GM21390 (cell line): Measurements from ENCODE around the gene NXNL1.

Source experiments
- ATAC-seq: cut with Tn5 transposase; IDR thresholded peaks from one replicate; pipeline ENCODE4 v1.9.1; 2021; ENCODE audit not compliant: unreplicated experiment

NXNL1 gene

DNA sequence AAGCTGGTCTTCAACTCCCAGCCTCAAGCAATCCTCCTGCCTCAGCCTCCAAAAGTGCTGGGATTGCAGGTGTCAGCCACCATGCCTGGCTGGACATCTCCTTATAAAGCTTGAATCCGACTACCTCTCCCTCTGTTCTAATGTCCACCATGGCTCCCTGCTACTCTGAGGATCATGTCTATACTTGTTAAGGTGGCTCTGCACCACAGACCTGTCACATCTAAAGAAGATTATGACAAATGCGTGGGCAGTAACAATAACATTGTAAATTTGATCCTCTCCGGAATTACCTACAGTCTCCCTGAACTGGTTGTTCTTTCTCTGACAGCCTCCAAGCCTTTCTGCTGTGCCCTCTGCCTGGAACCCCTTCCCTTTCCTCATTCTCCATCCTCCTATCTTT lies 1.8 kb downstream of the NXNL1 start:
- no peak for ATAC-seq

DNA sequence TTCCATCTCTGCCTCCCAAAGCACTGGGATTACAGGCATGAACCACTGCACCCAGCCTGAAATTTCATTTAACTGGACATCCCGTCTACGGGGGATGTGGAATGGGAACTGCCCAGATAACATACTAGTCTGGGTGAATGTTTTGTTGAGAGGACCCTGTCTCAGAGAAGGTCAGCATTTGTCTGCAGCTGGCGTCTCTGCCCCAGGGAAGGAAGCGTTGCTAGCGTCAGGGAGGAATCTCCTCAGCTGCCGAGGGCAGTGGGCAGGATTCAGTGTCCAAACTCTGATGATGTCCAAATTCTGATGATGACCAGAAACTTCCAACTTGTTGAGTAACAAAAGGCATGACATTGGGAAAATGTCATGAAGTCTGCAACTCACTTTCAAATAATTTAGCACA lies 3.1 kb downstream of the NXNL1 start:
- no peak for ATAC-seq

DNA sequence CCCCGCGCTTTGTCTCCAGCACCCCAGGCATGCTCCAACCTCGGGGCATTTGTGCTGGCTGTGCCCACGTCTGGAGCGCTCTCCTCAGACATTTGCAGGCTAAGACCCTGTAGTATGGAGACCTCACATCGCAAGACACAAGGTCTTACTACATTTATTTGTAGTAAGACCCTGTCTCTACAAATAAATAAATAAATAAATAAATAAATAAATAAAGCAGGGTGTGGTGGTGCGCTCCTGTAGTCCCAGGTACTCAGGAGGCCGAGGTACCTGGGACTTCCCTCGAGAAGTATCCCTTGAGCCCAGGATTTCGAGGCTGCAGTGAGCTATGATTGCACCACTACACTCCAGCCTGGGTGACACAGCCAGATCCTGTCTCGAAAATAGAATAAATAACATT lies 4.6 kb downstream of the NXNL1 start:
- ATAC-seq: no peak

- no peak for ATAC-seq
These were observed 5.2 kb downstream of the NXNL1 start for GRCh38 chr19:17455308-17456123.

DNA sequence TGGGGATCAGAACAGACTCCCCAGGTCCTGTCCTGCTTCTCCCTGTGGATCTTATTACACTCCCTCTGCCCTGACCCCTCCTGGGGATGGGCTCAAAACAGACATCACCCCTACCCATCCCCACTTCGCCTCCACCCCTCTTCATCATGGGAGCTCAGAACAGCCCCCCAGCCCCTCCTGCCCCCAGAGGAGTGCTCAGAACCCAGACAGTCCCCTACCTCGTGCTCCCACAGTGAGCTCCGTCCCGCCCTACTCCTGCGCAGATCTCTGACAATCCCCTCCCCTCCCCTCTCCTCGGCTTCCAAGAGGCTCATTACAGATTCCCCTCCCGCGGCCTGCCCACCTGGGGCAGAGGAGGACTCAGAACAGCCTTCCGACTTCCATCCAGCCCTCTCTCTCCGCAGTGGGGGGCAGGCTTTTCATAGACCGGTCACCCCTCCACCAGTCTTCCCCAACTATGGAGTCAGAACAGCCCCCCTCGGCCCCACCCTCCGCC lies 6.1 kb downstream of the NXNL1 start:
- no peak for ATAC-seq

GRCh38 chr19:17451820-17452219 lies 8.9 kb downstream of the NXNL1 start:
- ATAC-seq: no peak

GRCh38 chr19:17450264-17451075 lies 10.3 kb downstream of the NXNL1 start:
- no peak for ATAC-seq

GRCh38 chr19:17448131-17448967 lies 12.4 kb downstream of the NXNL1 start, which contains the start of gene TMEM221:
TSS of gene TMEM221 (minus strand) at chr19:17448668. CDS start at chr19:17448462, 206 bp downstream.
- no peak for ATAC-seq

DNA sequence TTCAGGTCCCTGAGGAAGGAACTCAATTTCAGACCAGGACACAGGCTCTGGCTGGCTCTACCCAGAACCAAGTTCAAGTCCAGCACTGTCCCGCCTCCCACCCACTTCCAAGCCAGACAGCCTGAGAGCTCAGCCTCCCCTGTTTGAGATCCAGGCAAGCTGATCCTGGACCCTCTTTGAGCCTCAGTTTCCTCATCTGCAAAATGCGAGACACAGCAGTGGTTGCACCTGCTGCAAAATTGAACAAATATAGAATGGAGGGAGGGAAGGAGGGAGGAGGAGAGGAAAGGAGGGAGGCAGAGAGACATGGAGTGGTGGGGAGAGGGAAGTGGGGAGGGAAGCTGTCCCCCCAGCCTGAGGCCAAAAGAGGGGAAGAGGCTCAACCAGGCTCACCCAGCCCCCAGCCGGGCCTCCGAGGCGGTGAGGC lies 13.0 kb downstream of the NXNL1 start:
- ATAC-seq: no peak

- no peak for ATAC-seq
These were observed 15.1 kb downstream of the NXNL1 start for GRCh38 chr19:17445526-17446165.

GRCh38 chr19:17441241-17442021 lies 19.3 kb downstream of the NXNL1 start:
- ATAC-seq: no peak

GRCh38 chr19:17436874-17437267 lies 23.9 kb downstream of the NXNL1 start:
- no peak for ATAC-seq

- ATAC-seq: no peak
These were observed 24.4 kb downstream of the NXNL1 start for GRCh38 chr19:17436094-17436873.

GRCh38 chr19:17435218-17435617 lies 25.5 kb downstream of the NXNL1 start:
- ATAC-seq: no peak

DNA sequence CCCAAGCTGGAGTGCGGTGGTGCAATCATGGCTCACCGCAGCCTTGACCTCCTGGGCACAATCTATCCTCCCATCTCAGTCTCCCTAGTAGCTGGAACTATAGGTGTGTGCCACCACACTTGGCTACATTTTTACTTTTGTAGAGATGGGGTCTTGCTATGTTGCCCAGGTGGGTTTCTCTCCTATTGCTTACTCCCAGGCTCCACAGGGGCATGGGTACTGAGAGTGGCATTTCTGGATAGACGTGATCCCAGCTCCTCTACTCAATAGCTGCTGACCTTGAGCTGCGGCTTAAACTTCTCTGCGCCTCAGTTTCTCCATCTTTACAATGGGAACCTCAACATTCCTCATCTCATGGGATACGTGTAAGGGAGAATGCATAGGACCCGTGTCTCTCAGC lies 29.3 kb downstream of the NXNL1 start:
- no peak for ATAC-seq

- ATAC-seq: no peak
These were observed 31.0 kb downstream of the NXNL1 start for GRCh38 chr19:17429641-17430113.

- ATAC-seq: no peak
These were observed 35.9 kb downstream of the NXNL1 start for GRCh38 chr19:17424743-17425365.

DNA sequence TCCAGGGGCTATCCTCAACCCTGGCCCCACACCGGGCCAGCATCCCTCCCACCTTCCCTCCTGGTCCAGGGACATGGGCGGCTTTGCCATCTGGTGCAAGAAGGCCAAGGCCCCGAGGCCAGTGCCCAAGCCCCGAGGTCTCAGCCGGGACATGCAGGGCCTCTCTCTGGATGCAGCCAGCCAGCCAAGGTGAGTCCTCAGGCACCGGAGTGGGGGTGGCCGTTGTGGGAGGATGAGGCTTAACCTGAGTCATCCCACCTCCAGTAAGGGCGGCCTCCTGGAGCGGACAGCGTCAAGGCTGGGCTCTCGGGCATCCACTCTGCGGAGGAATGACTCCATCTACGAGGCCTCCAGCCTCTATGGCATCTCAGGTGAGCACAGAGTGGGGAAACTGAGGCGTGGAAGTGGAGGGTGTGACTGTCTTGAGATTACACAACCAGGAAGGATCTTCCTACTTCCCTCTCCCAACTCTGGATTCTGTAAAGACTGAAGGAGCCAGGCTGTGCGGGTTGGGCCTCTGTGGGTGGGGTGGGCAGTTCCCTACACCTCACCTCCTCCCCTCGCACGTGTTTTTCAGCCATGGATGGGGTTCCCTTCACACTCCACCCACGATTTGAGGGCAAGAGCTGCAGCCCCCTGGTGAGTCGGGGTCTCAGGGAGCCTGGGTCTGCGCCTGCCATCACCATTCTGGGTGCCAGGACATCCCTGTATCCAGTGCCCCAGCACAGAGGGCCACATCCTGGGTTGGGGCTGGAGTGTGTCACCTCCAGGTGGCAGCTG lies 37.1 kb downstream of the NXNL1 start:
- ATAC-seq: no peak
